Small intestine (tissue), 7 donors: ENCODE data around the gene GPR171. TPM values are rescaled to one million over a fixed set of nuclear protein-coding genes. Genes with fewer than 3 reads are reported as not detected.
"Not testable (repeated sequence)": the region's sequence is repeated elsewhere in the genome, so short reads cannot be mapped to it uniquely, and the experiment has no call there.

ENCODE experiments used
- DNase-seq, 2 donors: peaks; one replicate each; pipeline versions ENCODE4 v3.0.0 to v3.0.0-alpha.2; 2013
- FAIRE-seq: peaks from 2 replicates; lab custom pipeline; 2012; peaks lifted over from hg19 to GRCh38; lab: Jason Lieb, UNC
- H3K27ac ChIP-seq, 3 donors: one replicate each; pipeline ENCODE4 v1.5.1; 2013; ENCODE audit warnings: low read length in 2 of 3, mild to moderate bottlenecking in 2 of 3, control low read depth in 1 of 3, inconsistent platforms in 1 of 3, low read depth in 1 of 3, moderate library complexity in 1 of 3
- H3K27me3 ChIP-seq, 3 donors: one replicate each; pipeline ENCODE4 v1.6.1; 2013; ENCODE audit warnings: low read length in 3 of 3, inconsistent platforms in 1 of 3; ENCODE audit not compliant: control insufficient read depth in 3 of 3, insufficient read depth in 3 of 3
- H3K36me3 ChIP-seq, 3 donors: one replicate each; pipeline ENCODE4 v1.6.1; 2013; ENCODE audit warnings: low read length in 3 of 3, inconsistent platforms in 1 of 3, low read depth in 1 of 3, mild to moderate bottlenecking in 1 of 3, moderate library complexity in 1 of 3; ENCODE audit not compliant: control insufficient read depth in 3 of 3, insufficient read depth in 2 of 3
- H3K4me1 ChIP-seq, 3 donors: one replicate each; pipeline ENCODE4 v1.6.1; 2013; ENCODE audit warnings: low read length in 2 of 3, inconsistent platforms in 1 of 3, low read depth in 1 of 3, mild to moderate bottlenecking in 1 of 3, moderate library complexity in 1 of 3; ENCODE audit not compliant: control insufficient read depth in 3 of 3, insufficient read depth in 2 of 3
- H3K4me3 ChIP-seq, 3 donors: one replicate each; pipeline ENCODE4 v1.5.1; 2013; ENCODE audit warnings: low read length in 3 of 3, control low read depth in 1 of 3, inconsistent platforms in 1 of 3, low read depth in 1 of 3, mild to moderate bottlenecking in 1 of 3, moderate library complexity in 1 of 3
- H3K9me3 ChIP-seq, 2 donors: one replicate each; pipeline ENCODE4 v1.6.1; 2013; ENCODE audit warnings: low read depth in 1 of 2, low read length in 1 of 2; ENCODE audit not compliant: control insufficient read depth in 2 of 2, insufficient read depth in 1 of 2
- WGBS, 3 donors: extraction: QIAGEN DNeasy Blood & Tissue Kit; methylation state at CpG; one replicate each; pipeline ENCODE4 v1.1.7; 2013; 5-methylcytosine and 5-hydroxymethylcytosine counted together
- polyA plus RNA-seq, 4 donors: library from polyadenylated mRNA; stranded (reverse) in 3 of 4; unstranded in 1 of 4; fragments of 200-250 nt in 3 of 4; fragments of 120-200 nt in 1 of 4; gene quantifications; one replicate each; pipeline versions ENCODE4 v1.2.1 to v1.2.3, GENCODE V29; 2013
- donor health status: healthy with polysubstance abuse.
- donor health status: control.
- donor health status: control.
- donor health status: Bipolar disorder and iron deficiency.
- donor health status: healthy.

The GPR171 gene
- polyA plus RNA-seq, 4 donors, result 1.6 to 3.5 (median 2.2) TPM

DNA sequence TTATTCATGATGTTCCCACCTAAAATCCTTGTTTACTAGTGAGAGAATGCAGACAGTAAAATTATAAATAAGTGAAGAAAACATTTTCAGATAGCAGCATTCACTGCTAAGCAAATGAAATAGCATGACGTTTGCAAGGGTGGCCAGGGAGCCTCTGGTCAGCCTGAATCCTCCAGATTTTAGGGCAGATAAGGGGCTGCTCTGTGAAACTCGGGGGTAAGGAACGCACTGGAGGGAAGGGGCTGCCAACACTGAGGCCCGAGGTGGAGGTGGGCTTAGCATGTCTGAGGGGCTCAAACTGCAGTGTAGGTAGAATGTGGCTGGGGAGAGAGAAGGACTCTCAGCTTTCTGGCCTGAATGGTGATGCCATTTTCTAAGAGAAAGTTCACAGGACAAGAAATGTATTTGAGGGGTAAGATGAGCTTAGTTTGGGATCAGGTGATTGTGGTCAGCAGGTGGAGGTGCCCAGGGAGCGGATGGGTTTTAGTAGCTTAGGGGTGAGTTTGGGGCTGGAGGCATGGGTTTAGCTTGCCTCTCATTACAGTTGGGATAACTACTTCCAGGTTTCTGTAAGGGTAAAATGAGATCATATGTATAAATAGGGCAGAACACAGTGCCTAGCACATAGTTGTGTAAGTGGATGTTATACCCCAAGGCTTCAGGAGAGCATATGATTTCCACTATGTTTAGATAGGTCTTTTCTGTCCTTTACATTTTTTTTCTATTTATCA is 20.5 kb downstream of the GPR171 start:
- no peak for FAIRE-seq
- H3K27me3 ChIP-seq, result no peaks in the 10 kb centered on the region
- WGBS, 3 donors, result 80 to 84% (median 81%) methylated on average over 5 of the region's 5 CpGs
- no peaks in the 10 kb centered on the region for H3K9me3 ChIP-seq
- H3K27ac ChIP-seq, result no peak overlapping the region
- no peak overlapping the region for H3K4me3 ChIP-seq
- no peaks in the 10 kb centered on the region for H3K36me3 ChIP-seq
- H3K4me1 ChIP-seq, result peaks cover 0 to 3% (median 0%) of the 10 kb centered on the region in 3 donors
- DNase-seq, result no peak

GRCh38 chr3:151178208-151178845 is 24.7 kb downstream of the GPR171 start:
- no peak overlapping the region for H3K4me3 ChIP-seq
- peak overlapping the region in 1 of 3 donors; percentile 34 for H3K27ac ChIP-seq
- peaks cover 0 to 3% (median 0%) of the 10 kb centered on the region in 3 donors for H3K4me1 ChIP-seq
- DNase-seq (peak; percentile 21 to 53), FAIRE-seq (no peak)
- no peaks in the 10 kb centered on the region for H3K9me3 ChIP-seq
- H3K27me3 ChIP-seq, result no peaks in the 10 kb centered on the region
- 20 to 60% (median 41%) methylated on average over 2 of the region's 2 CpGs for WGBS, 3 donors
- no peaks in the 10 kb centered on the region for H3K36me3 ChIP-seq

DNA sequence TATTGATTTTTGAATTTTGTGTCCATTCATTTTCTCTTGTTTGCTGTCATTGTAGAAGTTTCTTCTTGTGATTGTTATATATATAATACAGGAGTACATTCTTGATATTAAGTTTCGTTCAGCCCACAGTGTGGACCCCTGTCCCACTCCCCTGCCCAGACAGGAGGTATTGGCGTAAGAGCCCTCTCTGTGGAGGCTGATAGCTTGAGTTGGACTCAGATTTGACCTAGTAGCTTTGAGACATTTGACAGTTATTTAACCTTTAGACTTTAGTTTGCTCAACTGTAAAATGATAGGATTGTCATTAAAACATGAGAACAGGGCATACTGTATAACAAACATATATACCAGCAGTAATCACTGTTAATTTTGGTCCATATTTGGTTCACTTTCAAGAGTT is 27.1 kb downstream of the GPR171 start:
- H3K4me1 ChIP-seq, result peaks cover 0 to 3% (median 0%) of the 10 kb centered on the region in 3 donors
- H3K4me3 ChIP-seq, result no peak overlapping the region
- FAIRE-seq, result no peak
- H3K27ac ChIP-seq, result no peak overlapping the region
- H3K36me3 ChIP-seq, result peaks cover 0 to 6% (median 0%) of the 10 kb centered on the region in 3 donors
- WGBS, 3 donors, result 89 to 92% (median 90%) methylated on average over 2 of the region's 2 CpGs
- DNase-seq, result no peak
- H3K9me3 ChIP-seq, result no peaks in the 10 kb centered on the region
- H3K27me3 ChIP-seq, result no peaks in the 10 kb centered on the region

DNA sequence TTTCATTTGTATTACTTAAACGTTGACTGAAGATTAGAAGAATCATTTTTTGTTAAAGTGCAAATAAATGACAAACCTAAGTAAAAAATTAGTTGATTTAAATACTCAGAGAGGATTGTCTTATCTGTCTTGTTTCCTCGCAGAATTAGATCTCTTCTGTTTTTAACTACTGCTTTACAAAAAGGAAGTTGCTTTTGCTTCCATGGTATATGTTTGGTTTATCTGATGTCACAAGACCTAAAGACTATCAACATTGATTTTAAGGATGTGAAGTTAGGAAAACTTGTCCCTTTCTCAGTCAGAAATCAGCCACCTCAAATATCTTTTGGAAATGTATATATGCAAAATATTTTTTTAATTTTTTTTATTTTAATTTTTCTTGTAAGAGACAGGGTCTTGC is 28.7 kb downstream of the GPR171 start:
- H3K4me3 ChIP-seq, result no peak overlapping the region
- WGBS, 3 donors, result 69 to 73% (median 73%) methylated on average over 2 of the region's 2 CpGs
- peaks cover 0 to 3% (median 0%) of the 10 kb centered on the region in 3 donors for H3K4me1 ChIP-seq
- H3K27ac ChIP-seq, result no peak overlapping the region
- H3K9me3 ChIP-seq, result no peaks in the 10 kb centered on the region
- FAIRE-seq, result no peak
- no peaks in the 10 kb centered on the region for H3K27me3 ChIP-seq
- no peak for DNase-seq
- H3K36me3 ChIP-seq, result peaks cover 0 to 6% (median 0%) of the 10 kb centered on the region in 3 donors

GRCh38 chr3:151171145-151171757 is 31.8 kb downstream of the GPR171 start:
- DNase-seq (peak in 1 of 2 donors; percentile 38), FAIRE-seq (no peak)
- 44 to 76% (median 58%) methylated on average over 5 of the region's 5 CpGs for WGBS, 3 donors
- Histone ChIP-seq H3K4me3 (no peak overlapping the region), H3K27me3 (no peaks in the 10 kb centered on the region), H3K27ac (peak overlapping the region in 1 of 3 donors; percentile 68), H3K4me1 (no peaks in the 10 kb centered on the region), H3K9me3 (no peaks in the 10 kb centered on the region), H3K36me3 (peaks cover 0 to 6% (median 0%) of the 10 kb centered on the region in 3 donors)

GRCh38 chr3:151169948-151170679 is 32.9 kb downstream of the GPR171 start:
- H3K9me3 ChIP-seq, FAIRE-seq, H3K27me3 ChIP-seq, H3K4me1 ChIP-seq, H3K36me3 ChIP-seq, H3K4me3 ChIP-seq, DNase-seq: not testable (repeated sequence)
- peak overlapping the region in 2 of 3 donors; percentile 30 to 68 for H3K27ac ChIP-seq
- WGBS, 3 donors, result 70 to 75% (median 73%) methylated on average over 9 of the region's 9 CpGs

- Histone ChIP-seq H3K4me3 (no peak overlapping the region), H3K4me1 (no peaks in the 10 kb centered on the region), H3K27me3 (no peaks in the 10 kb centered on the region), H3K27ac (peak overlapping the region in 1 of 3 donors; percentile 20), H3K36me3 (peaks cover 0 to 6% (median 0%) of the 10 kb centered on the region in 3 donors), H3K9me3 (no peaks in the 10 kb centered on the region)
- DNase-seq (no peak), FAIRE-seq (no peak)
- 83 to 84% (median 83%) methylated on average over 9 of the region's 9 CpGs for WGBS, 3 donors
These were observed 33.6 kb downstream of the GPR171 start for GRCh38 chr3:151169262-151169947.
